GM19043 (cell line): ENCODE measurements around the gene RAB24.

ENCODE experiments used
- ATAC-seq: cut with Tn5 transposase; IDR thresholded peaks from one replicate; pipeline ENCODE4 v1.9.1; 2021; ENCODE audit warnings: low read depth; ENCODE audit not compliant: unreplicated experiment

RAB24 gene

GRCh38 chr5:177333420-177334154 lies 30.1 kb upstream of the RAB24 start:
- ATAC-seq, result no peak

GRCh38 chr5:177332896-177333260 lies 29.4 kb upstream of the RAB24 start:
- ATAC-seq, result no peak

- ATAC-seq, result no peak
These were observed 28.7 kb upstream of the RAB24 start for GRCh38 chr5:177332031-177332895.

- ATAC-seq, result no peak
These were observed 27.7 kb upstream of the RAB24 start for GRCh38 chr5:177330991-177331842.

- no peak for ATAC-seq
These were observed 26.4 kb upstream of the RAB24 start for GRCh38 chr5:177329883-177330282.

GRCh38 chr5:177328545-177329231 lies 25.2 kb upstream of the RAB24 start:
- no peak for ATAC-seq

GRCh38 chr5:177327539-177328522 lies 24.3 kb upstream of the RAB24 start:
- ATAC-seq, result no peak

- no peak for ATAC-seq
These were observed 22.4 kb upstream of the RAB24 start for GRCh38 chr5:177325868-177326381.

- no peak for ATAC-seq
These were observed 17.4 kb upstream of the RAB24 start for GRCh38 chr5:177320879-177321278.

GRCh38 chr5:177319913-177320588 lies 16.5 kb upstream of the RAB24 start:
- ATAC-seq, result no peak

- ATAC-seq, result no peak
These were observed 14.4 kb upstream of the RAB24 start for GRCh38 chr5:177317959-177318377.

GRCh38 chr5:177316005-177316404 lies 12.5 kb upstream of the RAB24 start:
- ATAC-seq, result no peak

GRCh38 chr5:177315411-177315810 lies 11.9 kb upstream of the RAB24 start:
- ATAC-seq, result no peak

- no peak for ATAC-seq
These were observed 11.1 kb upstream of the RAB24 start for GRCh38 chr5:177314376-177315342.

- no peak for ATAC-seq
These were observed 10.2 kb upstream of the RAB24 start for GRCh38 chr5:177313561-177314259.

GRCh38 chr5:177312649-177313181 lies 9.2 kb upstream of the RAB24 start:
- ATAC-seq, result peak; percentile 13
